H9 (cell line): Measurements from ENCODE around the gene NAMPT. TPM values are rescaled to one million over a fixed set of nuclear protein-coding genes. Genes with fewer than 3 reads are reported as not detected.

Experiments
- DNase-seq: peaks from one replicate; pipeline ENCODE4 v3.0.0-alpha.2; 2017
- H2AFZ ChIP-seq: one replicate; pipeline ENCODE4 v1.6.1; 2013; ENCODE audit warnings: mild to moderate bottlenecking, low read length, control low read depth, moderate library complexity
- H2AK5ac ChIP-seq: 2 replicates; pipeline ENCODE4 v1.6.1; 2013; ENCODE audit warnings: low read length, control low read depth, mixed read lengths; ENCODE audit not compliant: insufficient read length
- H2BK120ac ChIP-seq: one replicate; pipeline ENCODE4 v1.6.1; 2013; ENCODE audit warnings: low read depth, mild to moderate bottlenecking, low read length, control low read depth, inconsistent platforms; ENCODE audit not compliant: poor library complexity, severe bottlenecking
- H2BK12ac ChIP-seq: 2 replicates; pipeline ENCODE4 v1.6.1; 2013; ENCODE audit warnings: low read length, control low read depth, mixed read lengths, low read depth; ENCODE audit not compliant: insufficient read length
- H2BK15ac ChIP-seq: 2 replicates; pipeline ENCODE4 v1.6.1; 2013; ENCODE audit warnings: low read depth, low read length, control low read depth
- H2BK20ac ChIP-seq: one replicate; pipeline ENCODE4 v1.6.1; 2013; ENCODE audit warnings: low read depth, mild to moderate bottlenecking, low read length, control low read depth, inconsistent platforms; ENCODE audit not compliant: poor library complexity, severe bottlenecking
- H2BK5ac ChIP-seq: 2 replicates; pipeline ENCODE4 v1.6.1; 2013; ENCODE audit warnings: low read length, control low read depth, mixed read lengths; ENCODE audit not compliant: insufficient read length
- H3K14ac ChIP-seq: 2 replicates; pipeline ENCODE4 v1.6.1; 2013; ENCODE audit warnings: low read length, control low read depth; ENCODE audit not compliant: insufficient read depth
- H3K18ac ChIP-seq: 2 replicates; pipeline ENCODE4 v1.6.1; 2013; ENCODE audit warnings: low read depth, mild to moderate bottlenecking, mixed read lengths, low read length, control low read depth; ENCODE audit not compliant: insufficient read length
- H3K23ac ChIP-seq: 2 replicates; pipeline ENCODE4 v1.6.1; 2013; ENCODE audit warnings: low read length, control low read depth, mixed read lengths, low read depth; ENCODE audit not compliant: insufficient read length
- H3K23me2 ChIP-seq: 2 replicates; pipeline ENCODE4 v1.6.1; 2013; ENCODE audit warnings: low read depth, mild to moderate bottlenecking, mixed read lengths, low read length, control low read depth; ENCODE audit not compliant: insufficient read length, poor library complexity, severe bottlenecking
- H3K27ac ChIP-seq: 2 replicates; pipeline ENCODE4 v1.5.1; 2013; ENCODE audit warnings: low read length, control low read depth, mixed read lengths, low read depth; ENCODE audit not compliant: insufficient read length
- H3K27me3 ChIP-seq: 2 replicates; pipeline ENCODE4 v1.6.1; 2013; ENCODE audit warnings: low read length, control low read depth, inconsistent platforms; ENCODE audit not compliant: insufficient read depth
- H3K4ac ChIP-seq: 2 replicates; pipeline ENCODE4 v1.6.1; 2013; ENCODE audit warnings: low read depth, mild to moderate bottlenecking, control low read depth, inconsistent platforms, low read length, moderate library complexity
- H3K4me1 ChIP-seq: 2 replicates; pipeline ENCODE4 v1.6.1; 2013; ENCODE audit warnings: low read length, control low read depth, inconsistent platforms; ENCODE audit not compliant: insufficient read depth
- H3K4me2 ChIP-seq: 2 replicates; pipeline ENCODE4 v1.6.1; 2013; ENCODE audit warnings: low read length, control low read depth, mixed read lengths; ENCODE audit not compliant: insufficient read length, insufficient read depth
- H3K56ac ChIP-seq: 2 replicates; pipeline ENCODE4 v1.6.1; 2013; ENCODE audit warnings: low read depth, mild to moderate bottlenecking, mixed read lengths, low read length, control low read depth; ENCODE audit not compliant: insufficient read length
- H3K79me1 ChIP-seq: 2 replicates; pipeline ENCODE4 v1.6.1; 2013; ENCODE audit warnings: low read depth, mild to moderate bottlenecking, moderate library complexity, low read length, control low read depth, inconsistent platforms; ENCODE audit not compliant: insufficient read depth, poor library complexity, severe bottlenecking
- H3K79me2 ChIP-seq: 2 replicates; pipeline ENCODE4 v1.6.1; 2013; ENCODE audit warnings: low read length, control low read depth, inconsistent platforms; ENCODE audit not compliant: insufficient read depth
- H3K9ac ChIP-seq: 2 replicates; pipeline ENCODE4 v1.6.1; 2013; ENCODE audit warnings: low read length, control low read depth, mixed read lengths; ENCODE audit not compliant: insufficient read length; ENCODE audit errors: extremely low read depth
- H3K9me3 ChIP-seq: one replicate; pipeline ENCODE4 v1.6.1; 2013; ENCODE audit warnings: low read depth, low read length, inconsistent platforms; ENCODE audit not compliant: control insufficient read depth
- H3T11ph ChIP-seq: one replicate; pipeline ENCODE4 v1.6.1; 2013; ENCODE audit warnings: mild to moderate bottlenecking, low read length, control low read depth, inconsistent platforms
- H4K20me1 ChIP-seq: one replicate; pipeline ENCODE4 v1.6.1; 2013; ENCODE audit not compliant: control insufficient read depth, insufficient read length, insufficient read depth
- H4K5ac ChIP-seq: 2 replicates; pipeline ENCODE4 v1.6.1; 2013; ENCODE audit warnings: low read depth, mild to moderate bottlenecking, mixed read lengths, low read length, control low read depth; ENCODE audit not compliant: insufficient read length
- H4K8ac ChIP-seq: replicated peaks from 2 replicates; pipeline ENCODE4 v1.6.1; 2013; ENCODE audit warnings: low read length, control low read depth, mixed read lengths, low read depth; ENCODE audit not compliant: insufficient read length
- H4K91ac ChIP-seq: 2 replicates; pipeline ENCODE4 v1.6.1; 2013; ENCODE audit warnings: low read depth, mild to moderate bottlenecking, moderate library complexity, mixed read lengths, low read length, control low read depth; ENCODE audit not compliant: insufficient read length
- H3K27ac Mint-ChIP-seq, 3 experiments: 2 replicates in 2 of 3; 3 replicates in 1 of 3; pipeline ENCODE4 v1.8.0; 2020 to 2021; ENCODE audit warnings: mixed read lengths in 3 of 3, mild to moderate bottlenecking in 1 of 3, moderate library complexity in 1 of 3
- H3K27me3 Mint-ChIP-seq: 2 replicates; pipeline ENCODE4 v1.8.0; 2021; ENCODE audit warnings: low read depth, mild to moderate bottlenecking, moderate library complexity, mixed read lengths
- H3K36me3 Mint-ChIP-seq, 3 experiments: 2 replicates in 2 of 3; 3 replicates in 1 of 3; pipeline ENCODE4 v1.8.0; 2020 to 2021; ENCODE audit warnings: low read depth in 3 of 3, mixed read lengths in 3 of 3; ENCODE audit not compliant: insufficient read depth in 1 of 3
- H3K4me1 Mint-ChIP-seq, 2 experiments: 2 replicates each; pipeline ENCODE4 v1.8.0; 2020; ENCODE audit warnings: mixed read lengths in 2 of 2
- H3K4me3 Mint-ChIP-seq, 2 experiments: 2 replicates in 1 of 2; 3 replicates in 1 of 2; pipeline ENCODE4 v1.8.0; 2020 to 2021; ENCODE audit warnings: mild to moderate bottlenecking in 2 of 2, mixed read lengths in 2 of 2, moderate library complexity in 1 of 2
- H3K9me3 Mint-ChIP-seq, 2 experiments: 2 replicates in 1 of 2; 3 replicates in 1 of 2; pipeline ENCODE4 v1.8.0; 2020; ENCODE audit warnings: mild to moderate bottlenecking in 2 of 2, mixed read lengths in 2 of 2, moderate library complexity in 1 of 2
- WGBS: extraction: QIAGEN DNeasy Blood & Tissue Kit; methylation state at CpG from one replicate; pipeline ENCODE4 v1.1.7; 2013; ENCODE audit warnings: missing lambda C conversion rate, low lambda C conversion rate, mixed read lengths; ENCODE audit not compliant: insufficient read length; ENCODE audit errors: extremely low coverage; 5-methylcytosine and 5-hydroxymethylcytosine counted together
- total RNA-seq: library from RNA; stranded (reverse); gene quantifications from 2 replicates; pipeline ENCODE4 v1.2.1, GENCODE V29; 2021
- TF ChIP-seq, protein P1 (sequence below): fragments of 200-600 bp; sonication (generic); conservative IDR thresholded peaks from 3 replicates; pipeline ENCODE4 v1.8.0; 2021; ENCODE audit warnings: antibody characterized with exemption, mild to moderate bottlenecking

The NAMPT gene
- total RNA-seq, 1 experiment from 2014 or later: 83.5 TPM

DNA sequence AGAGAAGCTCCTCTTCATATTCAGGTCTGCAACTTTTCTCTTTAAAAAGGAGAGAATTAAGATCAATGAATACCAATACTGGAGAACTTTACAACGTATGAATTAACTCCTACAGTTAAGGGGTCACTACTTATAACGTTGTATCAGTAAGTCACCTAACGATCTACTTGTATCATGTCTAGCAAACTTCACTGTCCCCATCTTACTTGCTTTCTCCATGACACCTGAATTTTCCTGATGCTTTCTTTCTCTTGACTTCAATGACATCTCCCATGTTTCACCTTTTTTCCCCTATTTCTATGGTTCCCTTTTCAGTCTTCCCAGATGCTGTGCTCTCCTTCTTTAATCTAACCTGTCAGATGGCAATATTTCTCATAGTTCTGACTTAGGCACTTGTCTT lies 19.6 kb downstream of the NAMPT start:
- no peak overlapping the region for H3K4ac ChIP-seq
- peaks cover 8 to 11% of the 10 kb centered on the region in 2 experiments for H3K4me1 Mint-ChIP-seq
- H3K9ac ChIP-seq: no peak overlapping the region
- no peaks in the 10 kb centered on the region for H4K20me1 ChIP-seq
- H3K27ac Mint-ChIP-seq: no peak overlapping the region
- DNase-seq: no peak
- WGBS: no CpG with 5 or more reads among the region's 3 CpGs
- H4K5ac ChIP-seq: no peak overlapping the region
- no peak overlapping the region for H2BK12ac ChIP-seq
- no peak overlapping the region for H2AFZ ChIP-seq
- H3K4me3 Mint-ChIP-seq: no peak overlapping the region
- no peak overlapping the region for H4K91ac ChIP-seq
- no peaks in the 10 kb centered on the region for H3K23me2 ChIP-seq
- no peak overlapping the region for H3K4me2 ChIP-seq
- no peak overlapping the region for H3K14ac ChIP-seq
- H2BK20ac ChIP-seq: no peak overlapping the region
- H2AK5ac ChIP-seq: no peak overlapping the region
- no peak overlapping the region for H4K8ac ChIP-seq
- H3K23ac ChIP-seq: no peak overlapping the region
- no peak overlapping the region for H3T11ph ChIP-seq
- H3K36me3 Mint-ChIP-seq: peaks cover 17 to 70% (median 66%) of the 10 kb centered on the region in 3 experiments; a peak in 6 of 7 replicates
- TF ChIP-seq, protein P1, sequence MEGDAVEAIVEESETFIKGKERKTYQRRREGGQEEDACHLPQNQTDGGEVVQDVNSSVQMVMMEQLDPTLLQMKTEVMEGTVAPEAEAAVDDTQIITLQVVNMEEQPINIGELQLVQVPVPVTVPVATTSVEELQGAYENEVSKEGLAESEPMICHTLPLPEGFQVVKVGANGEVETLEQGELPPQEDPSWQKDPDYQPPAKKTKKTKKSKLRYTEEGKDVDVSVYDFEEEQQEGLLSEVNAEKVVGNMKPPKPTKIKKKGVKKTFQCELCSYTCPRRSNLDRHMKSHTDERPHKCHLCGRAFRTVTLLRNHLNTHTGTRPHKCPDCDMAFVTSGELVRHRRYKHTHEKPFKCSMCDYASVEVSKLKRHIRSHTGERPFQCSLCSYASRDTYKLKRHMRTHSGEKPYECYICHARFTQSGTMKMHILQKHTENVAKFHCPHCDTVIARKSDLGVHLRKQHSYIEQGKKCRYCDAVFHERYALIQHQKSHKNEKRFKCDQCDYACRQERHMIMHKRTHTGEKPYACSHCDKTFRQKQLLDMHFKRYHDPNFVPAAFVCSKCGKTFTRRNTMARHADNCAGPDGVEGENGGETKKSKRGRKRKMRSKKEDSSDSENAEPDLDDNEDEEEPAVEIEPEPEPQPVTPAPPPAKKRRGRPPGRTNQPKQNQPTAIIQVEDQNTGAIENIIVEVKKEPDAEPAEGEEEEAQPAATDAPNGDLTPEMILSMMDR: no peak
- no peaks in the 10 kb centered on the region for H3K27me3 ChIP-seq
- H3K18ac ChIP-seq: no peak overlapping the region
- H2BK15ac ChIP-seq: no peak overlapping the region
- H3K4me1 ChIP-seq: no peaks in the 10 kb centered on the region
- no peaks in the 10 kb centered on the region for H3K9me3 ChIP-seq
- no peaks in the 10 kb centered on the region for H3K79me1 ChIP-seq
- H3K79me2 ChIP-seq: no peaks in the 10 kb centered on the region
- H2BK5ac ChIP-seq: no peak overlapping the region
- no peaks in the 10 kb centered on the region for H3K9me3 Mint-ChIP-seq
- H2BK120ac ChIP-seq: no peak overlapping the region
- H3K56ac ChIP-seq: no peak overlapping the region
- no peak overlapping the region for H3K27ac ChIP-seq
- no peaks in the 10 kb centered on the region for H3K27me3 Mint-ChIP-seq
